HCT116 (cell line): ENCODE results near the gene CTTNBP2NL. TPM values are rescaled to one million over a fixed set of nuclear protein-coding genes. Genes with fewer than 3 reads are reported as not detected.

Experiments
- ATAC-seq: fragments of 200-7000 bp; cut with Tn5 transposase; 2 replicates; pipeline ENCODE4 v1.9.1; 2020; ENCODE audit warnings: mild to moderate bottlenecking, moderate library complexity
- BruUV-seq: library from RNA; stranded (reverse); fragments of 400-500 nt; replicated peaks from 2 replicates; lab custom pipeline; 2021; lab: Mats Ljungman, UMichigan
- CTCF ChIA-PET: fragments of 300-600 bp; sonication (Branson Sonifier 250); formaldehyde crosslinking; loops from one replicate; lab custom pipeline; 2021; ENCODE audit warnings: antibody characterized with exemption; lab: Charles Lee
- POLR2A ChIA-PET: fragments of 300-600, 350-600 bp; sonication (Branson Sonifier 250); formaldehyde crosslinking; loops from one replicate; lab custom pipeline; 2021; ENCODE audit warnings: antibody characterized with exemption; lab: Charles Lee
- RAD21 ChIA-PET, 2 experiments: fragments of 300-600 bp; sonication (Branson Sonifier 250); formaldehyde crosslinking; loops; one replicate each; lab custom pipeline; 2023; ENCODE audit warnings: low total read pairs in 2 of 2; ENCODE audit not compliant: uncharacterized antibody in 2 of 2, unreplicated experiment in 2 of 2, low non-redundant PET in 1 of 2; lab: Charles Lee
- DNase-seq: peaks from one replicate; pipeline ENCODE4 v3.0.0-alpha.2; 2010; ENCODE audit warnings: low read depth, low spot score
- H2AFZ ChIP-seq: fragments of 200-600 bp; shearing (Covaris generic), sonication (generic); 2 replicates; pipeline ENCODE4 v1.6.1; 2017; ENCODE audit warnings: low read depth, mixed run types, mixed read lengths, antibody characterized with exemption, low read length; ENCODE audit not compliant: poor library complexity, severe bottlenecking
- H3K27ac ChIP-seq: 2 replicates; pipeline ENCODE4 v1.5.1; 2012; ENCODE audit warnings: low read depth, low read length
- H3K27me3 ChIP-seq: fragments of 200-600 bp; sonication (generic); 2 replicates; pipeline ENCODE4 v1.6.1; 2016; ENCODE audit warnings: mixed run types, low read length, mixed read lengths; ENCODE audit not compliant: insufficient read depth
- H3K36me3 ChIP-seq, 2 experiments: fragments of 200-500 bp in 1 of 2; fragments of 200-600 bp in 1 of 2; sonication (Bioruptor generic) in 1 of 2; sonication (generic) in 1 of 2; 2 replicates each; pipeline versions ENCODE4 v1.5.1 to v1.6.1; 2014 to 2016; ENCODE audit warnings: low read length in 2 of 2, inconsistent platforms in 1 of 2, mixed read lengths in 1 of 2, mixed run types in 1 of 2; ENCODE audit not compliant: insufficient read depth in 2 of 2, control insufficient read depth in 1 of 2
- H3K4me1 ChIP-seq, 2 experiments: fragments of 200-600 bp in 1 of 2; sonication (generic) in 1 of 2; 2 replicates each; pipeline versions ENCODE4 v1.5.1 to v1.6.1; 2012 to 2017; ENCODE audit warnings: low read length in 2 of 2, inconsistent platforms in 1 of 2, mild to moderate bottlenecking in 1 of 2, mixed read lengths in 1 of 2, mixed run types in 1 of 2, moderate library complexity in 1 of 2; ENCODE audit not compliant: insufficient read depth in 2 of 2, control insufficient read depth in 1 of 2
- H3K4me2 ChIP-seq: fragments of 200-600 bp; sonication (generic); 2 replicates; pipeline ENCODE4 v1.6.1; 2017; ENCODE audit warnings: mixed run types, low read length, mixed read lengths
- H3K4me3 ChIP-seq, 2 experiments: fragments of 200-600 bp in 1 of 2; sonication (generic) in 1 of 2; replicated peaks in 1 of 2; 2 replicates each; pipeline ENCODE4 v1.5.1; 2011 to 2016; ENCODE audit warnings: low read length in 2 of 2, control low read depth in 1 of 2, low read depth in 1 of 2, mild to moderate bottlenecking in 1 of 2, mixed read lengths in 1 of 2, mixed run types in 1 of 2
- H3K79me2 ChIP-seq: fragments of 200-600 bp; sonication (generic); 2 replicates; pipeline ENCODE4 v1.6.1; 2017; ENCODE audit warnings: mild to moderate bottlenecking, mixed run types, low read length, moderate library complexity, mixed read lengths; ENCODE audit not compliant: insufficient read depth
- H3K9ac ChIP-seq: fragments of 200-600 bp; sonication (generic); 2 replicates; pipeline ENCODE4 v1.6.1; 2016; ENCODE audit warnings: low read length, mixed read lengths
- H3K9me2 ChIP-seq: fragments of 200-600 bp; sonication (generic), shearing (Covaris generic); 2 replicates; pipeline ENCODE4 v1.6.1; 2017; ENCODE audit warnings: mixed run types, mild to moderate bottlenecking, moderate library complexity; ENCODE audit not compliant: insufficient read depth
- H3K9me3 ChIP-seq, 2 experiments: fragments of 200-500 bp in 1 of 2; fragments of 200-600 bp in 1 of 2; sonication (Bioruptor generic) in 1 of 2; sonication (generic) in 1 of 2; 2 replicates each; pipeline ENCODE4 v1.6.1; 2014 to 2017; ENCODE audit warnings: low read length in 2 of 2, mixed read lengths in 2 of 2, inconsistent platforms in 1 of 2, low read depth in 1 of 2, mild to moderate bottlenecking in 1 of 2, mixed run types in 1 of 2, moderate library complexity in 1 of 2; ENCODE audit not compliant: control insufficient read depth in 1 of 2, insufficient read depth in 1 of 2
- H4K20me1 ChIP-seq: fragments of 200-600 bp; sonication (generic), shearing (Covaris generic); 2 replicates; pipeline ENCODE4 v1.6.1; 2017; ENCODE audit warnings: mixed run types, mild to moderate bottlenecking, moderate library complexity; ENCODE audit not compliant: insufficient read depth
- ATF3 ChIP-seq: IDR thresholded peaks from 2 replicates; pipeline ENCODE4 v1.6.1; 2012
- CBX3 ChIP-seq: IDR thresholded peaks from 2 replicates; pipeline ENCODE4 v1.6.1; 2012; ENCODE audit warnings: low read depth
- EGR1 ChIP-seq: IDR thresholded peaks from 2 replicates; pipeline ENCODE4 v1.6.1; 2012; ENCODE audit warnings: low read depth
- EZH2 ChIP-seq: fragments of 200-600 bp; sonication (generic); IDR thresholded peaks from 2 replicates; pipeline ENCODE4 v1.6.1; 2017; ENCODE audit warnings: antibody characterized with exemption, mixed run types
- EZH2phosphoT487 ChIP-seq: fragments of 200-600 bp; IDR thresholded peaks from 2 replicates; pipeline ENCODE4 v1.6.1; 2018; ENCODE audit warnings: antibody characterized with exemption, borderline replicate concordance
- MAX ChIP-seq: IDR thresholded peaks from 2 replicates; pipeline ENCODE4 v1.6.1; 2012
- POLR2A ChIP-seq: IDR thresholded peaks from 2 replicates; pipeline ENCODE4 v1.7.0; 2011; ENCODE audit warnings: borderline replicate concordance; ENCODE audit not compliant: insufficient read depth, insufficient read length; ENCODE audit errors: extremely low read depth
- RAD21 ChIP-seq: IDR thresholded peaks from 2 replicates; pipeline ENCODE4 v1.6.1; 2012; ENCODE audit warnings: low read depth, mild to moderate bottlenecking
- SIN3A ChIP-seq: IDR thresholded peaks from 2 replicates; pipeline ENCODE4 v1.6.1; 2012; ENCODE audit warnings: low read depth
- TCF7L2 ChIP-seq: IDR thresholded peaks from 2 replicates; pipeline ENCODE4 v1.7.0; 2011; ENCODE audit warnings: borderline replicate concordance, inconsistent platforms; ENCODE audit not compliant: insufficient read depth, insufficient read length; ENCODE audit errors: extremely low read depth
- YY1 ChIP-seq: IDR thresholded peaks from 2 replicates; pipeline ENCODE4 v1.6.1; 2011; ENCODE audit warnings: low read length, low read depth, moderate library complexity, mild to moderate bottlenecking; ENCODE audit not compliant: insufficient replicate concordance; ENCODE audit errors: extremely low read depth
- ZFX ChIP-seq: fragments of 450-650 bp; IDR thresholded peaks from 2 replicates; pipeline ENCODE4 v1.6.1; 2017
- ZNF274 ChIP-seq: fragments of 200-500 bp; sonication (Bioruptor generic); IDR thresholded peaks from 2 replicates; pipeline ENCODE4 v1.6.1; 2014; ENCODE audit warnings: mild to moderate bottlenecking, low read depth, low read length, inconsistent platforms
- intact Hi-C: fragments of 100-400 bp; cut with micrococcal nuclease; formaldehyde crosslinking; loops from 2 replicates; pipeline ENCODE4 v1.10.0; 2022
- total RNA-seq: library from RNA; stranded (reverse); gene quantifications from one replicate; pipeline ENCODE4 v1.2.1, GENCODE V29; 2021; ENCODE audit not compliant: unreplicated experiment

Gene CTTNBP2NL
- total RNA-seq, 1 experiment from 2014 or later: 18.0 TPM

GRCh38 chr1:112431038-112431437, 35.0 kb downstream of the CTTNBP2NL start:
- H3K27ac ChIP-seq: no peak overlapping the region
- CTCF ChIA-PET: no interaction called here
- RAD21 ChIA-PET: no interaction called here

GRCh38 chr1:112435448-112435847, 39.4 kb downstream of the CTTNBP2NL start:
- Histone ChIP-seq H3K9me3 (no peaks in the 10 kb centered on the region), H2AFZ (no peak overlapping the region), H3K4me3 (no peak overlapping the region), H4K20me1 (no peaks in the 10 kb centered on the region), H3K4me2 (no peak overlapping the region), H3K9ac (no peak overlapping the region), H3K27me3 (no peaks in the 10 kb centered on the region), H3K79me2 (no peaks in the 10 kb centered on the region), H3K36me3 (no peaks in the 10 kb centered on the region), H3K27ac (no peak overlapping the region), H3K4me1 (no peaks in the 10 kb centered on the region), H3K9me2 (no peaks in the 10 kb centered on the region)
- no TSS peak for BruUV-seq
- intact Hi-C loops: no loop called here
- ChIA-PET RAD21 (no interaction called here), CTCF (no interaction called here), POLR2A (interaction anchor here (1.3 kb wide), 1 partner anchor 10 kb away, joined by 4 read pairs; no protein-coding TSS in a partner anchor)
- ATAC-seq (no peak), DNase-seq (no peak)
- TF ChIP-seq YY1: no peak
- TF ChIP-seq CBX3: no peak
- TF ChIP-seq EZH2: no peak
- TF ChIP-seq MAX: no peak
- no peak for TF ChIP-seq EGR1
- TF ChIP-seq EZH2phosphoT487: no peak
- no peak for TF ChIP-seq SIN3A
- no peak for TF ChIP-seq ZNF274

More at GRCh38 chr1:112431038-112431437, 35.0 kb downstream of the CTTNBP2NL start:
- H3K4me1 ChIP-seq: no peaks in the 10 kb centered on the region
- no peaks in the 10 kb centered on the region for H3K9me2 ChIP-seq
- DNase-seq: no peak
- intact Hi-C loops: no loop called here
- H3K9me3 ChIP-seq: no peaks in the 10 kb centered on the region
- BruUV-seq: no TSS peak
- ATAC-seq: no peak
- no peak overlapping the region for H3K4me3 ChIP-seq
- no peak overlapping the region for H2AFZ ChIP-seq
- H3K36me3 ChIP-seq: no peaks in the 10 kb centered on the region
- H3K79me2 ChIP-seq: no peaks in the 10 kb centered on the region
- H3K9ac ChIP-seq: no peak overlapping the region
- no peaks in the 10 kb centered on the region for H4K20me1 ChIP-seq
- no peak for TF ChIP-seq ATF3
- TF ChIP-seq EZH2phosphoT487: no peak
- TF ChIP-seq ZNF274: no peak
- no peak for TF ChIP-seq RAD21
- TF ChIP-seq MAX: no peak
- no peak for TF ChIP-seq SIN3A
- TF ChIP-seq EGR1: no peak
- no peak for TF ChIP-seq POLR2A
- TF ChIP-seq TCF7L2: no peak
- no peak for TF ChIP-seq EZH2
- no peak for TF ChIP-seq ZFX
- H3K4me2 ChIP-seq: no peak overlapping the region
- H3K27me3 ChIP-seq: no peaks in the 10 kb centered on the region
- POLR2A ChIA-PET: no interaction called here
